ENCODE measurements around the gene KRTAP19-5. TPM values are rescaled to one million over a fixed set of nuclear protein-coding genes. Genes with fewer than 3 reads are reported as not detected.

KRTAP19-5 gene
- total RNA-seq, 4 donors from 2014 or later = not detected

Small RNA genes within 50 kb of the gene (small RNA-seq; reads per million reads assigned to genes)
- gene AP000567.1 = not detected
- gene KRTAP19-10P = not detected
- gene KRTAP19-11P = not detected
- gene KRTAP19-9P = not detected

Other genes starting within 250 kb of the KRTAP19-5 start
- gene KRTAP24-1, start 219.2 kb downstream of the KRTAP19-5 start, total RNA-seq = not detected
- gene KRTAP25-1, start 212.6 kb downstream of the KRTAP19-5 start, total RNA-seq = not detected
- not detected for gene KRTAP26-1, start 181.8 kb downstream of the KRTAP19-5 start, total RNA-seq
- not detected for gene KRTAP27-1, start 164.4 kb downstream of the KRTAP19-5 start, total RNA-seq
- gene KRTAP23-1, start 153.5 kb downstream of the KRTAP19-5 start, total RNA-seq = not detected
- gene KRTAP13-2, start 129.9 kb downstream of the KRTAP19-5 start, total RNA-seq = not detected
- gene KRTAP13-1, start 106.1 kb downstream of the KRTAP19-5 start, total RNA-seq = not detected
- gene KRTAP13-3, start 76.2 kb downstream of the KRTAP19-5 start, total RNA-seq = not detected
- not detected for gene KRTAP13-4, start 71.9 kb downstream of the KRTAP19-5 start, total RNA-seq
- gene KRTAP15-1, start 61.9 kb downstream of the KRTAP19-5 start, total RNA-seq = not detected
- not detected for gene KRTAP19-1, start 21.8 kb downstream of the KRTAP19-5 start, total RNA-seq
- gene KRTAP19-2, start 14.7 kb downstream of the KRTAP19-5 start, total RNA-seq = not detected
- gene KRTAP19-3, start 10.1 kb downstream of the KRTAP19-5 start, total RNA-seq = not detected
- not detected for gene KRTAP19-4, start 5.0 kb downstream of the KRTAP19-5 start, total RNA-seq
- gene KRTAP19-6, start 39.7 kb upstream of the KRTAP19-5 start, total RNA-seq = not detected
- not detected for gene KRTAP19-7, start 59.2 kb upstream of the KRTAP19-5 start, total RNA-seq
- not detected for gene KRTAP22-2, start 88.3 kb upstream of the KRTAP19-5 start, total RNA-seq
- not detected for gene KRTAP6-3, start 90.3 kb upstream of the KRTAP19-5 start, total RNA-seq
- not detected for gene KRTAP6-2, start 96.8 kb upstream of the KRTAP19-5 start, total RNA-seq
- not detected for gene KRTAP22-1, start 98.9 kb upstream of the KRTAP19-5 start, total RNA-seq
- not detected for gene KRTAP6-1, start 111.8 kb upstream of the KRTAP19-5 start, total RNA-seq
- gene KRTAP20-1, start 114.3 kb upstream of the KRTAP19-5 start, total RNA-seq = not detected
- not detected for gene KRTAP20-4, start 118.5 kb upstream of the KRTAP19-5 start, total RNA-seq
- not detected for gene KRTAP20-2, start 133.1 kb upstream of the KRTAP19-5 start, total RNA-seq
- not detected for gene KRTAP20-3, start 140.7 kb upstream of the KRTAP19-5 start, total RNA-seq
- gene KRTAP21-3, start 216.6 kb upstream of the KRTAP19-5 start, total RNA-seq = not detected
- not detected for gene KRTAP21-2, start 245.1 kb upstream of the KRTAP19-5 start, total RNA-seq

Measured in tibial nerve (tissue), 4 donors.